Hair follicle dermal papilla cell (primary cell): ENCODE results near the gene GYPA. TPM values are rescaled to one million over a fixed set of nuclear protein-coding genes. Genes with fewer than 3 reads are reported as not detected.

ENCODE experiments used
- total RNA-seq: library from RNA; depleted of rRNA; stranded (reverse); fragments of >200 nt; gene quantifications from 2 replicates; pipeline ENCODE4 v1.2.3, GENCODE V29; 2012

GYPA gene
- not detected in 2 replicates for total RNA-seq

DNA sequence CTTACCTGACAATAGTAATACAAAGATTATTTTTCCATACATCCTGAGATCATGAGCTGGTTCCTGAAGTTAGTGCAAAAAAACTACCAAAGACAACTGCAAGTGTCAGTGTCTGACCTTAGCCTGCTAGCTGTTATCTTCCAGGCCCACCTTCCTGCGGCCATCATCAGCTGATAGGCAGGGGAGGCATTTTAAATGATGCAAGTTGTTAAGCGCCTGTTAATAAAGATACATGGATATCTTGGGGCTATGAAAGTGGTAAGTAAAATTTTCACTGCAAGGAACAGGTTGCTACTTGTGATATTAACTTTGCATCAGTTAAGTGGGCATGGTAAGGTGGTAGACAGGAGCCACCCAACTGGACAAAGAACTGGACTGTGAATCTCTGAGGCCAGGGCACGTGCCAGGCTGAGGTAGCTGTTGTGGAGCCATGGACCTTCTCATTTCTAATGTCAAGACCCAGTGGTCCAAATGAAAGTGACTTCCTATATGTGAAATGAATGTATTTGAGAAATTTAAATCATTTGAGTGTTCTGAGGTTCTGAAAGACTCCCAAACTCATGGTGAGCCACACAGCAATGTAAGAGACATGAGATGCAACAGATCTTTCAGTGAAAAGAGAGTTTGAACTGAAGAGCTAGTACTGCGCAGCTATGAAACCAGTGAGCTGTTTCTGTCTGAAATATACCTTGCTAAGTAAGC, at the start of gene GYPA:
TSS of gene GYPA (minus strand) at position 125 of the 702 bp plus-strand sequence. CDS start at position 42, 83 bp downstream.

Other genes starting within 250 kb of the GYPA start
- gene GYPE, start 235.2 kb downstream of the GYPA start, total RNA-seq, result 0.85 and 2.1 TPM in 2 replicates
- gene GYPB, start 121.3 kb downstream of the GYPA start, total RNA-seq, result not detected in 2 replicates